ENCODE results near the gene ABCA8. TPM values are rescaled to one million over a fixed set of nuclear protein-coding genes. Genes with fewer than 3 reads are reported as not detected.

The ABCA8 gene
- total RNA-seq, 4 donors from 2014 or later: 81.0 to 137 (median 97.9) TPM

DNA sequence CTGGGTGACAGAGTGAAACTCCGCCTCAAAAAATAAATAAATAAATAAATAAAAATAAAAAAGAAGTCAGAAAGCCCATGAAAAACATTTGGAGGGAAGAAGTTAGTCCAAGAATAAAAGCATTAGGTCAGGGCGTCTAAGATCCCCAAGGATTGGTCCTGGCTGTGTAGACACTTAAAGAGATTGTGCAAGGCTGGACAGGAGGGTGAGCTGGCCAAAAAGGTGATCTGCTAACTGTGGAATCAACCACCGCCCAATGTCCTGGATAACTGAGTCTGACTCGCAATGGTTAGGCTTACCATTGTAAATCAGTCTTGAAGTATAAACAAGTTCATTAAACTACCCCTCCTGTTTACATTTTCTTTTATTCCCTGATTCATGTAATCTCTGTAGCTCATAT is 8.8 kb upstream of the ABCA8 start:
- TF ChIP-seq CTCF (IDR thresholded peaks at IDR 0.05; ENCODE audit: low read depth): no peak

DNA sequence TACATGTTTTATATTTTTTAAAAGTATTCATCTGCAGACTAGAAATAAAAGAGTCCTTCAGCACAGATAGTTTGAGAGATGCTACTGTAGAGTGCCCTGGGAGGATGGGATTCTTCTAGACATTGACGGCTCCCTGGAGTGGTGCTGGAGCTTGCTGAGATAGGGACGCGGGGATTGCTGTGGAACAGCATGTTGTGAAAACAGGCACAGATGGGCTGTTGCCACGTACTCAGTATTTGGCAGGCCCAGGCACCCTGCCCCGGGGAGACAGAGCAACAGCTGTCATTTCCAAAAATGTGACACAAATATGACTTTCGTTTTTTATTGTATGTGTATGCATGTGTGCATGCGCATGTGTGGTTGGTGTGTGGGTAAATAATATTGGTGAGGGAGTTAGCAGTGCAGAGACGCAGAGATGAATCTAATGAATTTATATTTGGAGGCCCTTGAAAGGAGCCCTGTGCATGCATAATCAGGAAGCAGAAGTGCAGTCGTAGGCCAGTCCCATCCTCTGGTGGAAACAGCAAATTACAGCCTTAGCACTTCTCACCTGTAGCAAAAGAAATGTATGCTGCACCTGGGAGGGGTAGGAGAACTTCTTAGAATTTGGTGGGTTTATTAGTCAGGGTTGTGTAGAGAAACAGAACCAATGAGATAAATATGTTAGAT is 6.2 kb upstream of the ABCA8 start:
- TF ChIP-seq CTCF (IDR thresholded peaks at IDR 0.05; ENCODE audit: low read depth): no peak

DNA sequence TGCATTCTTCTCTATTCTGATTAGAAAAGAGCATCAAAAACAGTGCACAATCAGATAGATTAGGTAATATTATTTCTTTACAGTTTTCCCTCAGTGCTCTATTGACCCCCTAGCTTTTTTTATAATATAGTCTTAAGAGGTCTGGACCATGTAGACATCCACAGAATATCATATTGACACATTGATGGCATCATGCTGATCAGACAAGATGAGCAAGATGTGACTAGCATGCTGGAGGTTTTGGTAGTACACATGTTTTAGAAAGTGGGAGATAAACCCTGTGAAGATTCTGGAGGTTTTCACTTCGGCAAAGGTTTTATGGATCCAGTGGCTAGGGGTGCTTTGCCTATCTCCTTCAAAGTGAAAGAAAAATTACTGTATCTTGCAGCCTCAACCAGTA is 2.8 kb upstream of the ABCA8 start:
- no peak for TF ChIP-seq CTCF (IDR thresholded peaks at IDR 0.05; ENCODE audit: low read depth)

GRCh38 chr17:68954146-68954896 is 871 bp downstream of the ABCA8 start:
- TF ChIP-seq CTCF (IDR thresholded peaks at IDR 0.05; ENCODE audit: low read depth): no peak

DNA sequence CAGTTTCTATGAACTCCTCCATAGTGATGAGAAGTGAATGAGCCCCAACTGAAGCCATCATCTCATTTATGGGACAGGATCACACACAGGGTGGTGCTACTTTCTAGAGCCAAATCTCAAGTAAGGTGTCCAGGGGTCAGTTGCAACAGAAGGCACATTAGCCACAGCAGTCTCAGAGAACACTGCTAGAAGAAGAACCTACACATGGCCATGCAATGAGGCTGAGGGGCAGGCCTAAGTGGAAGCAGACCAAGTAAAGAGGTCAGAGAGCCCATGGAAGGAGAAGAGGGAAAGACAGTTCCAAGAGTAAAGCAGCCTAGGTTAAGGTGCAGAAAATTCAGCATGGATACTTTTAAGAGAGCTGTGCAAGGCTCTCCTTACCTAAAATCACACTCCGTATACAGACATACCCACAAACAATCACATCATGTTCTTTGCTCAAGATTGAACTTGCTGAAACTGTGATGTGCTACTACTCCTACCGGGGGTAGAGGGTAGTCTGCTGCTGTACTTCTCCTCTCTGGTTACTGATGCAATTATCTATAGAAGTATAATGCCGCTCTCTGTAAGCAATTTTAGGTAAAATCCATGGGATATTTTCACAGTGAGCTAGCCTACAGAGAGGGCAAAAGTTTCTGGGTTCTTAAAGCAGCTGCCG is 1.7 kb downstream of the ABCA8 start:
- no peak for TF ChIP-seq CTCF (IDR thresholded peaks at IDR 0.05; ENCODE audit: low read depth)

GRCh38 chr17:68950725-68951124 is 4.5 kb downstream of the ABCA8 start:
- no peak for TF ChIP-seq CTCF (IDR thresholded peaks at IDR 0.05; ENCODE audit: low read depth)

DNA sequence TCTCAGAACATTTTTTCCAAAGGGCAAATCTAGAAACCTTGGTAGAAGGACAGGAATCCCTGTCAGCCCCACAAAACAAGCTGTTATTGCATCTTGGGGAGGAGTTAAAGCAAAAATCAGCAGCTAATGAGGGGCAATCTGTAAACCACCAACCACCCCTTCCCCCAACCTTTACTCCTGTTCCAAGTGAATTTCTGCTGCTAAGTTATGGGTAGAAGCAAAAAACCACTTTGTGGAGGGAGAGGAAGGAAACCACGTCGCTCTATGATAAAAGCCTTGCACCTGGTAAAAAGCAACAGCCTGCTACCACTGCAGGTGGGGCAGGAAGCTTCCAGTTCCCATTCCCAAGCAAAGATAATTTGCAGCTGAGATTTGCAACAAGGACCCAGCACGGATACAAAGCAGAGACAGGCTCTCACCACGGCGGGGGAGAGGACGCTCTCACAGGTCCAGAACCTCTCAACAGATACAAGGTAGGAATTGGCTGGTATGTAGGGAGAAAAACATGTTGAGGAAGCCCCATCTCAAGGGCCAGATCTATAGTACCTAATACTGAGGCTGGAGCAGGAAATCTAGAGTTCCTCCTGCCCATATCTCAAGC is 10.7 kb downstream of the ABCA8 start:
- TF ChIP-seq CTCF (IDR thresholded peaks at IDR 0.05; ENCODE audit: low read depth): no peak
